ENCODE data around the gene CNIH4.

Gene CNIH4

GRCh38 chr1:224368409-224368808 lies 11.7 kb downstream of the CNIH4 start:
- TF ChIP-seq POLR2A (IDR thresholded peaks at IDR 0.05; ENCODE audit: low read depth, low read length) = no peak
- no peak for FAIRE-seq
- no peak for DNase-seq (ENCODE audit: insufficient read length, low spot score)

DNA sequence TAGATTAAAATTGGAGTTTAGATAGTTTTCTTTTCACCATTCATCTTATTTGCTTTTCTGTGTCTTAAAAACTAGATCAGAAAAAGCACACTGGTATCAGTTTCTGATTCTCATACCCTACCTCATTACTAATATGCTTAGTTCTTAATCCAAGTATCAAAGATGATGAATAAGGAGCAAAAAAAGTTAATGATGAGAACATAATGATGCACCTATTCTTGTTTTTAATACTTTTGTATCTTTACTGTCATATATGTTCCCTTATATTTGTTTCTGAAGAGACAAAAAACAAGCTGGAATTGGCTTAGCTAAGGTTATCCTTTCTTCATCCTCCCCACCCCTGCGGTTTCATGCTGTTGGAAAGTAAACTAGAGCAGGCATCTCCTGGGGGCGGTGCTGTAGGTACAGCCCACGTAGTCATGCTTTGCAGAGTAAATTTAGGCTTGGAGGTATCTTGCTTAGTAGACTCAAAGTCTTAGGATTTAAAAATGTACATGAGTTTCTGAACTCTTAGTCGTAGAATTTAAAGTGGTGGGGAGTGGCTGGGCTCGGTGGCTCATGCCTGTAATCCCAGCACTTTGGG lies 16.4 kb downstream of the CNIH4 start:
- DNase-seq (ENCODE audit: insufficient read length, low spot score) (no peak), FAIRE-seq (no peak)
- TF ChIP-seq POLR2A (IDR thresholded peaks at IDR 0.05; ENCODE audit: low read depth, low read length) = no peak

DNA sequence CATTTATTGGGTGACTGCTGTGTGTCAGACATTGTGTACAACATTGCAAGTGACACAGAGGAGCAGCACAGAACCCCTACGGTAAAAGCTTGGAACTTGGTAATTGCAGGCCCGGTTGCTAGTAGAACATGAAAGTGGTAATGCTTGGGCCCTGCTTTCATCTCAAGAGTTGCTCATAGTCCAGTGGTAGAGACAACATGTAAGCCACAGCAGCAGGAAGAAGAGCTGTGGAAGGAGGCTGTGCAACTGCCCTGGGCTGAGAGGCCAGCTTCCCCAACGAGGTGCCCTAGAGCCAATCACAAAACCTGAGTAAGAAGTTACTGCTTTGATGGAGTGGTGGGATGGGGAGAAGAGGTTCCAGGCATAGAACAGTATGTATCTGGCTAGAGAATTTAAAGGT lies 18.4 kb downstream of the CNIH4 start:
- DNase-seq (ENCODE audit: insufficient read length, low spot score) (no peak), FAIRE-seq (no peak)
- TF ChIP-seq POLR2A (IDR thresholded peaks at IDR 0.05; ENCODE audit: low read depth, low read length) = no peak

DNA sequence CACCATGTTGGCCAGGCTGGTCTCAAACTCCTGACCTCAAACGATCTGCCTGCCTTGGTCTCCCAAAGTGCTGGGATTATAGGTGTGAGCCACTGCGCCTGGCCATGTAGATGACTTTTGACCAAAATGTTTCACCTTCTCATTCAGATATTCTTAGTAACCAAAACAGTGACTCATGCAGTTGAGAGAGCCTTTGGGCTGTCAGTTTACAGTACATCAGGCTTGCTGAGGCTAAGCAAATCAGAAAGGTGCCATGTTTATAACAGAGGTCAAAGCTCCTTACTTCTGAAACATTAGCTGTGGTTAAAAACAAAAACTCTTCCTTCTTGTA lies 21.0 kb downstream of the CNIH4 start:
- FAIRE-seq = no peak
- TF ChIP-seq POLR2A (IDR thresholded peaks at IDR 0.05; ENCODE audit: low read depth, low read length) = no peak
- DNase-seq (ENCODE audit: insufficient read length, low spot score) = peak; percentile 39

- DNase-seq (ENCODE audit: insufficient read length, low spot score) (no peak), FAIRE-seq (no peak)
- TF ChIP-seq POLR2A (IDR thresholded peaks at IDR 0.05; ENCODE audit: low read depth, low read length) = no peak
Observed at GRCh38 chr1:224378855-224379631, 22.4 kb downstream of the CNIH4 start.

DNA sequence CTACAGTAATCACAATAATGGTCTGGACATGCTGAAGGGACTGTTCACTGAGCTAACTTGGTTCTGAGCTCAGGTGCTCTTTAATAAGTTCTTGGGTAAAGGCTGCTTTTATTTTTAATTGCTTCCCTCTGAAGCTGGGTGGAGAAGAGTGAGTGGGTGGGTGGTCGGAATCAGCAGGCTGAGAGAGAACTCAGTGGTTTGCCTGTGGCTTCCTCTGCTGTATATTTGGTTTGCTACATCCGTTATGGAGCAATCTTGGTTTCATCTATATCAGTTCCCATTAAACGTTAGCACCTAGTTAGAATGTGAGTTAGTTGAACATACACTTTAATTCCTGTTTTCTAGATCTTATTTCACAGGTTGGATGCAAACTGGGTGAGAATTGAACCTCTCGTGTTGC lies 23.3 kb downstream of the CNIH4 start:
- no peak for TF ChIP-seq POLR2A (IDR thresholded peaks at IDR 0.05; ENCODE audit: low read depth, low read length)
- FAIRE-seq (no peak), DNase-seq (ENCODE audit: insufficient read length, low spot score) (no peak)

DNA sequence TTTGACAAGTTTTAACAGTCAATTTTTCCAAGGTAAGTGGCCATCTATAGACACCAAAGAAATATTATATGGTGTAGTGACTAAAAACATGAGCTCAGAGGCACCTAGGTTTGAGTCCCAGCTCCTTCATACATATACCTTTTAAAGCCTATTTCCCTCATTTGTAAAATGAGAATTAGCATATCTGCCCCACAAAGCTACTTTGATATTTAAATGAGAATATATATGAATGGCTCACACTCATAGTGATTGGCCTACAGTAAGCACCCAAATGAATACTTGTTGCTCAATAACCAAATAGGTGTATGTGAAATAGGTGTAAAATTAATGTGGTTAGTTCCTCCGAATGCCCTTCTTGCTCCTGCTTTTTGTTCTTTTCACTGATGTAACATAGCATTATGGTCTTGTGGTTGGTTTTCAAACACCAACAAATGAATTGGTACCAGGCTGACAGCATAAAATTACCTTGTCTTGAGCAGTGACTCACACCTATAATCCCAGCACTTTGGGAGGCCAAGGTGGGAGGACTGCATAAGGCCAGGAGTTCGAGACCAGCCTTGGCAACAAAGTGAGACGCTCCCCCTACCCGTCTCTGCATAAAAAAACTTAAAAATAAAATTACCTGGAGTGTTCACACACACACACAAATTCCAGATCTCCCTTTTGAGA lies 25.3 kb downstream of the CNIH4 start:
- no peak for TF ChIP-seq POLR2A (IDR thresholded peaks at IDR 0.05; ENCODE audit: low read depth, low read length)
- no peak for FAIRE-seq
- DNase-seq (ENCODE audit: insufficient read length, low spot score) = no peak

GRCh38 chr1:224383218-224383617 lies 26.5 kb downstream of the CNIH4 start:
- FAIRE-seq = no peak
- DNase-seq (ENCODE audit: insufficient read length, low spot score) = no peak
- no peak for TF ChIP-seq POLR2A (IDR thresholded peaks at IDR 0.05; ENCODE audit: low read depth, low read length)

DNA sequence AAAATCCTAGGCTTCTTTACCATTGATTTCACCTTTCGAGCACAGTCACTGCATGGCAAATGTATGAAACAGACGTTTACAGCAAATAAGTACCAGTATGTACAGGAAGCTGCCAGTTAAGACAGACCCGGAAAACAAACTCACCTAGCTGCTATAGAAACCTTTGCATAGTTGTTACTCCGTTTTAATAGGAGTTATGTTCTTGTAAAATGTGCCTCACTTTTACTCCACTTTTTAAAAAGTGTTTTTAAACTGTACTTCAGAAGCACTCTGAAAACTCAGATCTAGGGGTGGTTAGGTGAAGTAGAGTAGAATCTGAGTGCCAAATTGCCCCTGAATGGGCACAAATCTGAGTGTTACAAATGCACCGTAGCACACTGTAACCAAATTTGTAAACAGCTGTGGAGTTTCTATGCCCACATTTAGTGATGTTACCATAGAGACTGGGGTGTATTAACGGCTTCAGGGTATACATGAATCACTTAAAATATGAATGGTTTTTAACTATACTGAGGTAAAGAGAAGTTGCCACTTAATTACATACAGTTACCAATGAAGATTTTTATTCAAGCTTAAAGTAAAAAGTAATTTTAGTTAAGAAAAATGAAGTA lies 30.7 kb downstream of the CNIH4 start:
- DNase-seq (ENCODE audit: insufficient read length, low spot score) (no peak), FAIRE-seq (peak; percentile 6)
- no peak for TF ChIP-seq POLR2A (IDR thresholded peaks at IDR 0.05; ENCODE audit: low read depth, low read length)

DNA sequence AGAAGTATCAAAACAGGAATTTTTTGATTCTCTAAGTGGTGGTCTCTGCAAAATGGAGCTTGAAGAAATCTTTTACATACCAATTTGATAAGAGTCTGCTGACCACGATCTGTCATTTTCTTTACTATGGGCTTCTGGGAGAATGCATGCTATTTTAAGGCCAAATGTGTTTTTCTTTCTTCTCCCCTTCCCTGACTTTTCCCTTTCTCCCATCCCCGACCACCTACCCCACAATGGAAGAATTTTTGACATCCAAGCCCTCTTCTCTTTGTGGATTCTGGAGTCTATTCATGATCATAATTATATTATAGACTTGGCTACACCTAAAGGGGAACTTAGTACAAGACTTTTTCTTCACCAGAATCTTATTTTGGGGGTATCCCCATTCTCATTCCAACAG lies 31.3 kb downstream of the CNIH4 start:
- TF ChIP-seq POLR2A (IDR thresholded peaks at IDR 0.05; ENCODE audit: low read depth, low read length) = no peak
- no peak for FAIRE-seq
- DNase-seq (ENCODE audit: insufficient read length, low spot score) = no peak

DNA sequence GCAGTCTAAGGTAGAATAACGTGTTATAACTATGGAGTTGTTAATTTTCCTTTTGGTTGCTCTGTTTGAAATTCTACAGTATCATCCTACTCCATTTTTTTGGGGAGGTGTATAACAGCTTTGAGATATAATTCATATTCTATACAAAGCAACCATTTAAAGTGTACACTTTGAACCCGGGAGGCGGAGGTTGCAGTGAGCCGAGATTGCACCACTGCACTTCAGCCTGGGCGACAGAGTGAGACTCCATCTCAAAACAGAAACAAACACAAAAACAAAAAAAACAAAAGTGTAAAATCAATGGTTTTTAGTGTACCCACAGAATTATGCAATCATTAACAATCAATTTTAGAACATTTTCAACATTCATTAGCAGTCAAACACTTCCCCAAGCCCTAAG lies 33.8 kb downstream of the CNIH4 start:
- FAIRE-seq = no peak
- no peak for TF ChIP-seq POLR2A (IDR thresholded peaks at IDR 0.05; ENCODE audit: low read depth, low read length)
- DNase-seq (ENCODE audit: insufficient read length, low spot score) = no peak

DNA sequence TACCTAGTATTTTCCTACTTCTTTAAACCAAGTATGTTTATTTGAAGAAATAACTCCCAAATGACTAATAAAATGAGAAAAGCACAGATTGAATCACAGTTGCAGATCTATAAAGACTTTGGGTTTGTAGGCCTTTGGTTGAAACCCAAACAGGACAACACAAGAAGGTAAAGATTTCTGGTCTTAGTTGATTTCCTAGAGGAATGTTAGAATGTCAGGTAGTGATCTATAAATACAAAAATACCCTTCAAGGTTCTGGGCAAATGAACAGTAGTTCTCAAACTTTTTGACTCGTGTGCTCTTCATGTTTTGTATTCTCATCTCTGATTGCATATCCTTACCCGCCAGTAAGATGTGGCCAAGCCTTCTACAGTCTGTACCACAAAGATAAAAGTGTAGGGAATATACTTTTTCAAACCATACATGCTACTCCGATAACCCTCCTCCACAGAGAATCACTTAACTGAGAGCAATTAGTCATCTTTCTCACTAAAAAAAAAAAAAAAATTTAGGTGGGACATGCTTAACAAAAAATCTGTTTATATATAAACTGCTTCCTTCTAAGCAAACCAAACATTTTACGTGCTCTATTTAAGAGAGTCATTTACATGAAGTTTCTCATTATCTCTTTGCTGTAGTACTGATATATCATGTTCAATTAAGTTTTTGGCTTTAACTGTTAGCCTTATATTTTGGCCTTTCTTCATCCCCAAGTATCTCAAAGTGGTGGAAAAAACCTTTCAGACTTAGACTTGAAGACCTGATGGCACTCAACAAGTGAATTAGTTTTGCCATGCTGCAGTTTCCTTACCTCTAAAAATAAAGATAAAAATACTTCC lies 36.0 kb downstream of the CNIH4 start:
- DNase-seq (ENCODE audit: insufficient read length, low spot score) = no peak

GRCh38 chr1:224393294-224393693 lies 36.6 kb downstream of the CNIH4 start:
- FAIRE-seq = no peak
- no peak for TF ChIP-seq POLR2A (IDR thresholded peaks at IDR 0.05; ENCODE audit: low read depth, low read length)
- no peak for DNase-seq (ENCODE audit: insufficient read length, low spot score)

More for the DNA sequence above, 36.0 kb downstream of the CNIH4 start:
- peak; percentile 20 for FAIRE-seq
- no peak for TF ChIP-seq POLR2A (IDR thresholded peaks at IDR 0.05; ENCODE audit: low read depth, low read length)

DNA sequence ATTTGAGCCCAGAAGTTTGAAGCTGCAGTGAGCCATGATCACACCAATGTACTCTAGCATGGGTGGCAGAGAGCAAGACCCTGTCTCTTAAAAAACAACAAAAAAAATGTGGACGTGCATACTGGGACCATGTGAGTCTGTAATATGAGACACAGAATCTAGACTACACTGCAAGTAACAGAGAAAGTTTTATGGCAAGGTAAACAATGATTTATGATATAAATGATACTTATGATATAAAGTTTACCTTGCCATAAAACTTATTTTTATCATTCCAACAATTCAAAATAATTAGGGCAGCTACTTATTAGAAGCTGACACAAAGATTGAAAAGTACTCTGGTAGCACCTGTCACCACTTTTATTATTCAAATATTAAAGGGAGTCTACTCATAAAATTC lies 43.2 kb downstream of the CNIH4 start:
- DNase-seq (ENCODE audit: insufficient read length, low spot score) = no peak
- no peak for FAIRE-seq
- no peak for TF ChIP-seq POLR2A (IDR thresholded peaks at IDR 0.05; ENCODE audit: low read depth, low read length)
